Osteocyte (in vitro differentiated cells): ENCODE data around the gene RHOJ. TPM values are rescaled to one million over a fixed set of nuclear protein-coding genes. Genes with fewer than 3 reads are reported as not detected.

Experiments
- DNase-seq: peaks from one replicate; pipeline ENCODE4 v3.0.0; 2021; ENCODE audit warnings: mixed read lengths; ENCODE audit not compliant: unreplicated experiment; ENCODE audit errors: extremely low spot score
- H3K27ac Mint-ChIP-seq: one replicate; pipeline ENCODE4 v1.8.0; 2021; ENCODE audit warnings: mild to moderate bottlenecking, mixed read lengths; ENCODE audit not compliant: unreplicated experiment
- H3K27me3 Mint-ChIP-seq: one replicate; pipeline ENCODE4 v1.8.0; 2021; ENCODE audit warnings: mixed read lengths; ENCODE audit not compliant: unreplicated experiment
- H3K36me3 Mint-ChIP-seq: one replicate; pipeline ENCODE4 v1.8.0; 2021; ENCODE audit warnings: mixed read lengths; ENCODE audit not compliant: unreplicated experiment
- H3K4me1 Mint-ChIP-seq: one replicate; pipeline ENCODE4 v1.8.0; 2021; ENCODE audit warnings: mixed read lengths; ENCODE audit not compliant: unreplicated experiment
- H3K4me3 Mint-ChIP-seq: one replicate; pipeline ENCODE4 v1.8.0; 2021; ENCODE audit warnings: mild to moderate bottlenecking, moderate library complexity, mixed read lengths; ENCODE audit not compliant: unreplicated experiment
- H3K9me3 Mint-ChIP-seq: one replicate; pipeline ENCODE4 v1.8.0; 2021; ENCODE audit warnings: mixed read lengths; ENCODE audit not compliant: unreplicated experiment
- CTCF ChIP-seq: fragments of 200-600 bp; sonication (generic); IDR thresholded peaks from 2 replicates; pipeline ENCODE4 v1.5.0; 2021; ENCODE audit warnings: antibody characterized with exemption, mild to moderate bottlenecking, moderate library complexity
- total RNA-seq: library from RNA; stranded (reverse); gene quantifications from 2 replicates; pipeline ENCODE4 v1.2.1, GENCODE V29; 2021

Gene RHOJ
- total RNA-seq, 1 donor from 2014 or later: 69.7 TPM

GRCh38 chr14:63212776-63213500 is 8.7 kb downstream of the RHOJ start:
- TF ChIP-seq CTCF: no peak
- peaks cover 43% of the 10 kb centered on the region for H3K36me3 Mint-ChIP-seq
- peaks cover 6% of the 10 kb centered on the region for H3K9me3 Mint-ChIP-seq
- no peaks in the 10 kb centered on the region for H3K27me3 Mint-ChIP-seq
- no peak overlapping the region for H3K4me3 Mint-ChIP-seq
- no peak for DNase-seq
- H3K4me1 Mint-ChIP-seq: peaks cover 2% of the 10 kb centered on the region
- no peak overlapping the region for H3K27ac Mint-ChIP-seq

GRCh38 chr14:63214417-63215196 is 10.4 kb downstream of the RHOJ start:
- Mint-ChIP-seq H3K4me3 (no peak overlapping the region), H3K9me3 (peaks cover 6% of the 10 kb centered on the region), H3K36me3 (peaks cover 45% of the 10 kb centered on the region), H3K4me1 (peaks cover 2% of the 10 kb centered on the region), H3K27ac (no peak overlapping the region), H3K27me3 (no peaks in the 10 kb centered on the region)
- no peak for DNase-seq
- TF ChIP-seq CTCF: no peak

- H3K4me3 Mint-ChIP-seq: no peak overlapping the region
- H3K27ac Mint-ChIP-seq: no peak overlapping the region
- H3K36me3 Mint-ChIP-seq: peaks cover 18% of the 10 kb centered on the region
- peaks cover 21% of the 10 kb centered on the region for H3K4me1 Mint-ChIP-seq
- no peaks in the 10 kb centered on the region for H3K27me3 Mint-ChIP-seq
- no peak for DNase-seq
- H3K9me3 Mint-ChIP-seq: peaks cover 7% of the 10 kb centered on the region
- TF ChIP-seq CTCF: no peak
Measured at GRCh38 chr14:63220526-63220925, 16.3 kb downstream of the RHOJ start.

GRCh38 chr14:63223596-63223995 is 19.4 kb downstream of the RHOJ start:
- Mint-ChIP-seq H3K9me3 (peaks cover 7% of the 10 kb centered on the region), H3K4me1 (peaks cover 37% of the 10 kb centered on the region), H3K27ac (no peak overlapping the region), H3K4me3 (no peak overlapping the region), H3K36me3 (peaks cover 12% of the 10 kb centered on the region), H3K27me3 (no peaks in the 10 kb centered on the region)
- no peak for TF ChIP-seq CTCF
- DNase-seq: no peak

- DNase-seq: no peak
- no peak overlapping the region for H3K4me3 Mint-ChIP-seq
- H3K4me1 Mint-ChIP-seq: peaks cover 40% of the 10 kb centered on the region
- no peak for TF ChIP-seq CTCF
- H3K27ac Mint-ChIP-seq: peak overlapping the region; percentile 1
- H3K9me3 Mint-ChIP-seq: peaks cover 7% of the 10 kb centered on the region
- H3K36me3 Mint-ChIP-seq: peaks cover 14% of the 10 kb centered on the region
- no peaks in the 10 kb centered on the region for H3K27me3 Mint-ChIP-seq
Measured at GRCh38 chr14:63224196-63224595, 20.0 kb downstream of the RHOJ start.
